GM18508 (cell line): Measurements from ENCODE around the gene KIFC3.
"Not testable (repeated sequence)": the region's sequence is repeated elsewhere in the genome, so short reads cannot be mapped to it uniquely, and the experiment has no call there.

Source experiments
- ATAC-seq: cut with Tn5 transposase; IDR thresholded peaks from one replicate; pipeline ENCODE4 v1.9.1; 2021; ENCODE audit warnings: moderate number of reproducible peaks; ENCODE audit not compliant: insufficient read depth, unreplicated experiment

Gene KIFC3

DNA sequence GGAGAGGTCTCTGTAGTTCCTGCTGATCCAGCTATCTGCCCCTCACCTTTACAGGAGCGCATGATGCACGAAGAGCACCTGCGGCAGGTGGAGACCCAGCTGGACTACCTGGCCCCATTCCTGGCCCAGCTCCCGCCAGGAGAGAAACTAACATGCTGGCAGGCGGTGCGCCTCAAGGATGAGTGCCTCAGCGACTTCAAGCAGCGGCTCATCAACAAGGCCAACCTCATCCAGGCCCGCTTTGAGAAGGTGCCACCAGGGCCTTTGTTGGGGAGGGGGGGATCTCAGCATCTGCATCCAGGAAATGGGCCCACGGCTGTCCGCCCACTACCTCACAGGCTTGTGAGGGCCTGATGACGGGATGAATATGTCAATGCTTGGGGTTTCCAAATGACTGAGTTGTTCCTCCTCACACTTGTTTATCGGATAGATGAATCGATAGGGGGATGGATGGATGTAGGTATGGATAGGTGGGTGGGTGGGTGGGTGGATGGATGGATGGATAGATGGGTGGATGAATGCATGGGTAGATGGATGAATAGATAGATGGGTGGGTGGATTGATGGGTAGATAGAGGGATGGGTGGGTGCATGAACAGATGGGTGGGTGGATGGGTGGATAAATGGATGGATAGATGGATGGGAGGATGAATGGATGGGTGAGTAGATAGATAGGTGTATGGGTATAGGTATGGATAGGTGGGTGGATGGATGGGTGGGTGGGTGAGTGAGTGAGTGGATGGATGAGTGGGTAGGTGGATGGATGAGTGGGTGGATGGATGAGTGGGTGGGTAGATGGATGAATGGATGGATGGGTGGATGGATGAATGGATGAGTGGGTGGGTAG, 73.7 kb downstream of the KIFC3 start:
- no peak for ATAC-seq

- no peak for ATAC-seq
These were observed 74.7 kb downstream of the KIFC3 start for GRCh38 chr16:57727610-57728009.

- no peak for ATAC-seq
These were observed 75.8 kb downstream of the KIFC3 start for GRCh38 chr16:57726433-57726947.

DNA sequence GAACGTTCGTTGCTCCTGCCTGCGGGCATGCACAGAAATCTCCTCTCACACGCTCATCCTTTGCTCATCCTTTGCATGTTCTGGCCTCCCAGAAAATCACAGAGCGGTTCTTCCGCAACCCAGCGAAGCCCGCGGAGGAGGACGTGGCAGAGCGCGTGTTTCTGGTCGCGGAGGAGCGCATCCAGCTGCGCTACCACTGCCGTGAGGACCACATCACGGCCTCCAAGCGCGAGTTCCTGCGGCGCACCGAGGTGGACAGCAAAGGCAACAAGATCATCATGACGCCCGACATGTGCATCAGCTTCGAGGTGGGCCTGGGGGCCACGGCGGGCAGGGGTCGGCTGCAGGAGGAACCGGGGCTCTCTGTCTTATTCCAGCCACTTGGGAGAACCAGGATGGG, 76.3 kb downstream of the KIFC3 start:
- no peak for ATAC-seq

DNA sequence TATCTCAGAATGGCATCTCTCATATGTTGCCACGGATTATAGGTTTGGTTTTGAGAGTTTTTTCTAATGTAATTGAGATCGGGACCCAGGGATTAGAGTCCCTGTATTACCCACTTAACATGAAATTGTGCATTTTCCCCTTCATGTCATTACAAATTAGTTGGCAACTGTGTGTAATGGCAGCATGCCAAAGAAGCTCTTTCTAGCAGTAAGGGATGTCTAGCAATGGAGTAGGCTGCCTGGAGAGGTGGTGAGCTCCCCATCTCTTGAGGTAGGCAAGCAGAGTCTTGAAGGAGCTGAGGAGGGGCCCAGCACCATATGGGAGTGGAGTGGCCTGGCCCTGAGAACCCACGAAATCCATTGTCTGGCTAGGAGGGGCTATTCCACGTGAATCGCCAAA, 76.7 kb downstream of the KIFC3 start:
- no peak for ATAC-seq

- no peak for ATAC-seq
These were observed 77.1 kb downstream of the KIFC3 start for GRCh38 chr16:57725151-57725550.

- ATAC-seq: no peak
These were observed 77.8 kb downstream of the KIFC3 start for GRCh38 chr16:57724531-57724930.

- ATAC-seq: no peak
These were observed 79.1 kb downstream of the KIFC3 start for GRCh38 chr16:57723170-57723569.

GRCh38 chr16:57722651-57723050, 79.6 kb downstream of the KIFC3 start:
- no peak for ATAC-seq

DNA sequence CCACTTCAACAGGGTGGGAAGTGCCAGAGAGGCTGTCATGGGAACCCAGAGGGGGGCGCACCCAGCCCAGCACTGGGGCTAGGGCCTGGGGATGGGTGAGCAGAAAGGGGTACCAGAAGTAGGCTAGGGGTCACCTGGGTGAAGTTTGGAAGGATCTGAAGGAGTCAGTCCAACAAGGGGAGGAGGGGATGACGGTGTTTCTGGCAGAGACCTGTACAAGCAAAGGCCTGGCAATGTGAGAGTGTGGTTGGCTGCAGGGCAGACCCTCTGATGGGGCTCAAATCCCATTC, 80.1 kb downstream of the KIFC3 start:
- no peak for ATAC-seq

DNA sequence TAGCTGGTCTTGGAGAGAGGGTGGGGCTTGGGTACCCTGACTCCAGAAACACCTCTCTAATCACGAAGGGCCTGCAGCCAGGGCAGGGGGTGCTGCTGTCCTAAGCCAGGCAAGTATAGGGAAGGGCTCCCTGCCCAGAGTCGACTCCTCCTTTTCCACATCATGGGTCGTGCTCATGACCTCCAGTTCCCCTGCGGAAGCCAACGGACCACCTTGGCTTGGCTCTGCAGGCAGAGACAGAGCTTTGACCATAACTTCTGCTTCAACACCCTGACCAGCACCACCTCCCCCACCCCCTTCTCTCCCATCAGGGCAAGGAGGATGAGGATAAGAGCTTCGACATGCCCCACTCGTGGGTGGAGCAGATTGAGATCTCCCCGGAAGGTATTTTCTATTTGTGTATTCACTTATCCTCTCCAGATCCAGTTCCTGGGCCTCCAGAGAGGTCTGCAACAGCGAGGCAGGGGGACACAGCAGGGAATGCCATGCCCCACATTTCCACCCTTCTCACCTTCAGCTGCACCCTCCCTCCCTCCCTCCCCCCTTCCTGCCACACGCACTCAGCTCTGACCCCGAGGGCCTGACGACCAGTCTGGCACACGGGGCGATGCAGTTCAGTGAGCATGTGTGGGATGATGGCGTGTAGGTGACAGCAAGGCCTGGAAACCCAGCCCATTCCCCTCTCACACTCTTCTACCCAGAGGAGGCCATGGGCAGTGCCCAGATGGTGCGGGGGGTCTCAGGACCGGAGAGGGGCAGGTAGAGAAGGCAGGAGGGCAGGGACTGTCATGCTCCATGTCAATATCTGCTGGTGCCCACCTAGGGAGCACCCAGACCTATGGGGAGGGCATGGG, 80.7 kb downstream of the KIFC3 start:
- no peak for ATAC-seq

- ATAC-seq: no peak
These were observed 82.1 kb downstream of the KIFC3 start for GRCh38 chr16:57720142-57720575.

GRCh38 chr16:57714047-57714446, 88.2 kb downstream of the KIFC3 start:
- no peak for ATAC-seq

- ATAC-seq: no peak
These were observed 88.7 kb downstream of the KIFC3 start for GRCh38 chr16:57713596-57713995.

DNA sequence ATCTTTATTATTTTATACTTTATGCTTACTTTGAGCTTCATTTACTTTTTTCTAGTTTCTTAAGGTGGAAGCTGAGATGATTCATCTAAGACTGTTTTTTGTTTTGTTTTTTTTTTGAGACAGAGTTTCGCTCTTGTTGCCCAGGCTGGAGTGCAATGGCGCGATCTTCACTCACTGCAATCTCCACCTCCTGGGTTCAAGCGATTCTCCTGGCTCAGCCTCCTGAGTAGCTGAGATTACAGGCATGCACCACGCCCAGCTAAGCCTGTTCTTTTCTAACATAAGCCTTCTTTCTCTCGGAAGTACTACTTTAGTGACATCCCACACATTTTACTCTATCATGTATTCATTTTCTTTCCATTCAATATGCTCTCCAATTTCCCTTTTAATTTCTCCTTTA, 89.7 kb downstream of the KIFC3 start:
- ATAC-seq: not testable (repeated sequence)

GRCh38 chr16:57711993-57712392, 90.3 kb downstream of the KIFC3 start:
- ATAC-seq: no peak

DNA sequence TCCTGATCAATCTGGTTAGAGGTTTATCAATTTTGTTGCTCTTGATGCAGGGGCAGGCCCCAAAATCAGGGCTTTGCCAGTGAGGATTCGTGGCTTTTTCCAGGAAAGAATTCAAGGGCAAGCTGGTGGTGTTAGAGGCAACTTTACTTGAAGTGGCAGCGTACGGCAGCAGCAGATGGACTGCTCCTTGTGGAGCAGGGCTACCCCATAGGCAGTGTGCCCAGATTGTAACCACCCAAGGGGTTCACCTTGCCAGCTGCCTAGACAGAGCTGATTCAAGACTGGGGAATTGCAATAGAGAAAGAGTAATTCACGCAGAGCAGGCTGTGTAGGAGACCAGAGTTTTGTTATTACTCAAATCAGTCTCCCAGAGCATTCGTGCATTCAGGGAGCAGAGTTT, 90.9 kb downstream of the KIFC3 start:
- ATAC-seq: no peak

GRCh38 chr16:57709663-57710062, 92.6 kb downstream of the KIFC3 start:
- ATAC-seq: no peak
